H1 (cell line): ENCODE results near the gene ZNF512B. TPM values are rescaled to one million over a fixed set of nuclear protein-coding genes. Genes with fewer than 3 reads are reported as not detected.

Source experiments
- ASH2L ChIP-seq: fragments of 200-600, 300-600 bp; sonication (generic); IDR thresholded peaks from one replicate; pipeline ENCODE4 v1.7.1; 2017; ENCODE audit warnings: low read length
- BRCA1 ChIP-seq: IDR thresholded peaks from 2 replicates; pipeline ENCODE4 v1.6.1; 2012; ENCODE audit warnings: low read depth, low read length, improper control_type of control experiment
- CHD1 ChIP-seq: IDR thresholded peaks from 2 replicates; pipeline ENCODE4 v1.6.1; 2012; ENCODE audit warnings: low read depth, low read length, improper control_type of control experiment
- KDM1A ChIP-seq: fragments of 200-600, 300-600 bp; sonication (generic); IDR thresholded peaks from 2 replicates; pipeline ENCODE4 v1.7.1; 2016; ENCODE audit warnings: mild to moderate bottlenecking, low read length, borderline replicate concordance
- KDM5A ChIP-seq: fragments of 200-600 bp; IDR thresholded peaks from 2 replicates; pipeline ENCODE4 v1.7.1; 2012; ENCODE audit warnings: mild to moderate bottlenecking, low read length, inconsistent platforms, mixed read lengths
- PHF8 ChIP-seq: fragments of 200-600 bp; sonication (generic); conservative IDR thresholded peaks from 2 replicates; pipeline ENCODE4 v1.7.1; 2012; ENCODE audit warnings: low read depth, mild to moderate bottlenecking, inconsistent platforms, low read length, moderate library complexity
- RFX5 ChIP-seq: IDR thresholded peaks from 2 replicates; pipeline ENCODE4 v1.6.1; 2011; ENCODE audit warnings: low read depth, low read length, improper control_type of control experiment, borderline replicate concordance
- SP2 ChIP-seq: IDR thresholded peaks from 2 replicates; pipeline ENCODE4 v1.6.1; 2012; ENCODE audit warnings: mild to moderate bottlenecking, low read length, inconsistent platforms
- TEAD4 ChIP-seq: IDR thresholded peaks from 2 replicates; pipeline ENCODE4 v1.6.1; 2012; ENCODE audit warnings: low read depth, low read length, inconsistent platforms, mixed read lengths
- polyA plus RNA-seq, 7 experiments: library from polyadenylated mRNA; depleted of rRNA in 3 of 7; stranded (reverse) in 5 of 7; unstranded in 2 of 7; fragments of >200 nt in 5 of 7; fragments of 200-250 nt in 2 of 7; gene quantifications; 1 replicate in 5 of 7; 2 replicates in 1 of 7; 4 replicates in 1 of 7; pipeline versions ENCODE4 v1.2.1 to v1.2.3, GENCODE V29; 2011 to 2013; ENCODE audit warnings: missing spikeins in 2 of 7, mixed read lengths in 2 of 7
- total RNA-seq: library from RNA; stranded (reverse); fragmentation: NEBNext Ultra II Directional; extraction: Animal tissue kit (Norgen Biotek cat#: 25700); gene quantifications from 2 replicates; pipeline ENCODE4 v1.2.1, GENCODE V29; 2021
- TF ChIP-seq, protein P1 (sequence below): fragments of 300-600 bp; sonication (generic); IDR thresholded peaks from 2 replicates; pipeline ENCODE4 v1.7.1; 2012; ENCODE audit warnings: low read length, moderate library complexity, mild to moderate bottlenecking, inconsistent platforms; ENCODE audit not compliant: insufficient replicate concordance

Gene ZNF512B
- total and polyA plus RNA-seq, 2 of the 8 experiments (the other 6 are each of a cell fraction or from before 2014, with no cell fraction given) = 7.3 to 26.6 TPM

DNA sequence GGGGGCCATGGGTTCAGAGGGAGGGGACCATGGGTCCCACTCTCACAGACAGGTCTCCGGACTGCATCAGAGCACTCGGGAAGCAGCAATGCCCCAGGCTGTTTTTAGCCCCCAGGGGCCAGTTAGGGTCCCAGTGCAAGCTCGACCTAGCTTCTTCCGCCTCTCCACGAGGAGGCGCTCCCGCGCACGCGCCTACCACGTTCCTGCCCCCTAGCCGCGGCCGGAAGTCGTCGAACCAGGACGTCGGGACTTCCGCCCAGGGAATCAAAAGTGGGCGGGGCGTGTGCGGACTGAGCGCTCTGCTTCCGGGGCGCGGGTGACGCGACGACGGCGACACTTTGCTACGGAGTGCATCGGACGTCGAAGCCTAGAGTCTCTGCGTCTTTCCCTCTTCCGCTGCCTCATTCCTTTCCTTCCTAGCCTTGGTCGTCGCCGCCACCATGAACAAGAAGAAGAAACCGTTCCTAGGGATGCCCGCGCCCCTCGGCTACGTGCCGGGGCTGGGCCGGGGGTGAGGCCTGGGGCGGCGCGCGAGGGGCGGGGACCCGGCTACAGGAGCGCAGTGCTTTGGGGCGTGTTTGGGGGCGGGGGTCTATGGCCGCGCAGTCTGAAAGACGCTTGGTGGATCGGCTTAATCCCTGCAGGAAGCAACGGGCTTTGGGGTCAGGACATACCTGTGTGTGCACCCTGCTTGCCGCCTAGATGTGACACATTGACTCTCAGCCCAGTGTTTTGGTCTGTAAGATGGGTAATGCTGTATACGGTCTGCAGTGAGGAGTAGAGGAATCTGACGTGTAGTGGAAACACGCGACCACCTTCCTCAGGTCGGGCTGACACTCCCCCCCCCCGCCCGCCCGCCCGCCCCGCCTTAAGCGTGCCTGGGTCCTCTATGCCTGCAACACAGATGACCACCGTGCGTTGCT is 11.3 kb upstream of the ZNF512B start, which contains the start of gene PRPF6 (continued):
- TF ChIP-seq RFX5 (no peak), KDM1A (no peak), ASH2L (peak; percentile 90), PHF8 (peak; percentile 94), BRCA1 (0 out of 2 replicates have a peak, but pooled peaks have one; percentile 45), KDM5A (peak; percentile 91), TEAD4 (peak; percentile 61; the same call in 1 of the 2 replicates), SP2 (no peak), CHD1 (no peak)
- TF ChIP-seq, protein P1, sequence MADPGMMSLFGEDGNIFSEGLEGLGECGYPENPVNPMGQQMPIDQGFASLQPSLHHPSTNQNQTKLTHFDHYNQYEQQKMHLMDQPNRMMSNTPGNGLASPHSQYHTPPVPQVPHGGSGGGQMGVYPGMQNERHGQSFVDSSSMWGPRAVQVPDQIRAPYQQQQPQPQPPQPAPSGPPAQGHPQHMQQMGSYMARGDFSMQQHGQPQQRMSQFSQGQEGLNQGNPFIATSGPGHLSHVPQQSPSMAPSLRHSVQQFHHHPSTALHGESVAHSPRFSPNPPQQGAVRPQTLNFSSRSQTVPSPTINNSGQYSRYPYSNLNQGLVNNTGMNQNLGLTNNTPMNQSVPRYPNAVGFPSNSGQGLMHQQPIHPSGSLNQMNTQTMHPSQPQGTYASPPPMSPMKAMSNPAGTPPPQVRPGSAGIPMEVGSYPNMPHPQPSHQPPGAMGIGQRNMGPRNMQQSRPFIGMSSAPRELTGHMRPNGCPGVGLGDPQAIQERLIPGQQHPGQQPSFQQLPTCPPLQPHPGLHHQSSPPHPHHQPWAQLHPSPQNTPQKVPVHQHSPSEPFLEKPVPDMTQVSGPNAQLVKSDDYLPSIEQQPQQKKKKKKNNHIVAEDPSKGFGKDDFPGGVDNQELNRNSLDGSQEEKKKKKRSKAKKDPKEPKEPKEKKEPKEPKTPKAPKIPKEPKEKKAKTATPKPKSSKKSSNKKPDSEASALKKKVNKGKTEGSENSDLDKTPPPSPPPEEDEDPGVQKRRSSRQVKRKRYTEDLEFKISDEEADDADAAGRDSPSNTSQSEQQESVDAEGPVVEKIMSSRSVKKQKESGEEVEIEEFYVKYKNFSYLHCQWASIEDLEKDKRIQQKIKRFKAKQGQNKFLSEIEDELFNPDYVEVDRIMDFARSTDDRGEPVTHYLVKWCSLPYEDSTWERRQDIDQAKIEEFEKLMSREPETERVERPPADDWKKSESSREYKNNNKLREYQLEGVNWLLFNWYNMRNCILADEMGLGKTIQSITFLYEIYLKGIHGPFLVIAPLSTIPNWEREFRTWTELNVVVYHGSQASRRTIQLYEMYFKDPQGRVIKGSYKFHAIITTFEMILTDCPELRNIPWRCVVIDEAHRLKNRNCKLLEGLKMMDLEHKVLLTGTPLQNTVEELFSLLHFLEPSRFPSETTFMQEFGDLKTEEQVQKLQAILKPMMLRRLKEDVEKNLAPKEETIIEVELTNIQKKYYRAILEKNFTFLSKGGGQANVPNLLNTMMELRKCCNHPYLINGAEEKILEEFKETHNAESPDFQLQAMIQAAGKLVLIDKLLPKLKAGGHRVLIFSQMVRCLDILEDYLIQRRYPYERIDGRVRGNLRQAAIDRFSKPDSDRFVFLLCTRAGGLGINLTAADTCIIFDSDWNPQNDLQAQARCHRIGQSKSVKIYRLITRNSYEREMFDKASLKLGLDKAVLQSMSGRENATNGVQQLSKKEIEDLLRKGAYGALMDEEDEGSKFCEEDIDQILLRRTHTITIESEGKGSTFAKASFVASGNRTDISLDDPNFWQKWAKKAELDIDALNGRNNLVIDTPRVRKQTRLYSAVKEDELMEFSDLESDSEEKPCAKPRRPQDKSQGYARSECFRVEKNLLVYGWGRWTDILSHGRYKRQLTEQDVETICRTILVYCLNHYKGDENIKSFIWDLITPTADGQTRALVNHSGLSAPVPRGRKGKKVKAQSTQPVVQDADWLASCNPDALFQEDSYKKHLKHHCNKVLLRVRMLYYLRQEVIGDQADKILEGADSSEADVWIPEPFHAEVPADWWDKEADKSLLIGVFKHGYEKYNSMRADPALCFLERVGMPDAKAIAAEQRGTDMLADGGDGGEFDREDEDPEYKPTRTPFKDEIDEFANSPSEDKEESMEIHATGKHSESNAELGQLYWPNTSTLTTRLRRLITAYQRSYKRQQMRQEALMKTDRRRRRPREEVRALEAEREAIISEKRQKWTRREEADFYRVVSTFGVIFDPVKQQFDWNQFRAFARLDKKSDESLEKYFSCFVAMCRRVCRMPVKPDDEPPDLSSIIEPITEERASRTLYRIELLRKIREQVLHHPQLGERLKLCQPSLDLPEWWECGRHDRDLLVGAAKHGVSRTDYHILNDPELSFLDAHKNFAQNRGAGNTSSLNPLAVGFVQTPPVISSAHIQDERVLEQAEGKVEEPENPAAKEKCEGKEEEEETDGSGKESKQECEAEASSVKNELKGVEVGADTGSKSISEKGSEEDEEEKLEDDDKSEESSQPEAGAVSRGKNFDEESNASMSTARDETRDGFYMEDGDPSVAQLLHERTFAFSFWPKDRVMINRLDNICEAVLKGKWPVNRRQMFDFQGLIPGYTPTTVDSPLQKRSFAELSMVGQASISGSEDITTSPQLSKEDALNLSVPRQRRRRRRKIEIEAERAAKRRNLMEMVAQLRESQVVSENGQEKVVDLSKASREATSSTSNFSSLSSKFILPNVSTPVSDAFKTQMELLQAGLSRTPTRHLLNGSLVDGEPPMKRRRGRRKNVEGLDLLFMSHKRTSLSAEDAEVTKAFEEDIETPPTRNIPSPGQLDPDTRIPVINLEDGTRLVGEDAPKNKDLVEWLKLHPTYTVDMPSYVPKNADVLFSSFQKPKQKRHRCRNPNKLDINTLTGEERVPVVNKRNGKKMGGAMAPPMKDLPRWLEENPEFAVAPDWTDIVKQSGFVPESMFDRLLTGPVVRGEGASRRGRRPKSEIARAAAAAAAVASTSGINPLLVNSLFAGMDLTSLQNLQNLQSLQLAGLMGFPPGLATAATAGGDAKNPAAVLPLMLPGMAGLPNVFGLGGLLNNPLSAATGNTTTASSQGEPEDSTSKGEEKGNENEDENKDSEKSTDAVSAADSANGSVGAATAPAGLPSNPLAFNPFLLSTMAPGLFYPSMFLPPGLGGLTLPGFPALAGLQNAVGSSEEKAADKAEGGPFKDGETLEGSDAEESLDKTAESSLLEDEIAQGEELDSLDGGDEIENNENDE = no peak
